ENCODE results near the gene DZIP1. TPM values are rescaled to one million over a fixed set of nuclear protein-coding genes. Genes with fewer than 3 reads are reported as not detected.

Gene DZIP1
- total RNA-seq, 1 experiment from 2014 or later: 12.0 TPM

Other genes starting within 250 kb of the DZIP1 start
- not detected in 2 replicates for gene CLDN10, start 92.0 kb downstream of the DZIP1 start, total RNA-seq (2014; rRNA removed; shearing (Covaris generic); ENCODE audit: low replicate concordance)
- 11.8 and 12.2 TPM in 2 replicates for gene DNAJC3, start 32.4 kb upstream of the DZIP1 start, total RNA-seq (2014; rRNA removed; shearing (Covaris generic); ENCODE audit: low replicate concordance)

All from Caki2 (cell line).